Right atrium auricular region (tissue), 2 donors: ENCODE results near the gene GNAZ. TPM values are rescaled to one million over a fixed set of nuclear protein-coding genes. Genes with fewer than 3 reads are reported as not detected.

ENCODE experiments used
- DNase-seq: peaks from one replicate; pipeline ENCODE4 v3.0.0-alpha.2; 2019; ENCODE audit warnings: low spot score
- H3K27ac ChIP-seq, 2 donors: fragments of 200-600 bp; sonication (generic); 1 replicate in 1 of 2; 2 replicates in 1 of 2; pipeline ENCODE4 v1.5.1; 2016 to 2019
- H3K27me3 ChIP-seq, 2 donors: fragments of 200-600 bp; sonication (generic); one replicate each; pipeline versions ENCODE4 v1.5.1 to v1.6.0; 2017 to 2019
- H3K36me3 ChIP-seq: fragments of 200-600 bp; sonication (generic); one replicate; pipeline ENCODE4 v1.5.1; 2016
- H3K4me1 ChIP-seq, 2 donors: fragments of 200-600 bp; sonication (generic); one replicate each; pipeline versions ENCODE4 v1.5.1 to v1.6.0; 2017 to 2019
- H3K4me3 ChIP-seq, 2 donors: fragments of 200-600 bp; sonication (generic); 1 replicate in 1 of 2; 2 replicates in 1 of 2; pipeline ENCODE4 v1.5.1; 2017 to 2019; ENCODE audit warnings: mild to moderate bottlenecking in 1 of 2, moderate library complexity in 1 of 2
- H3K9me3 ChIP-seq, 2 donors: fragments of 200-600 bp; sonication (generic); one replicate each; pipeline ENCODE4 v1.5.1; 2019
- CTCF ChIP-seq, 2 donors: fragments of 200-600 bp; sonication (generic); IDR thresholded peaks; one replicate each; pipeline ENCODE4 v1.5.1; 2019; ENCODE audit warnings: antibody characterized with exemption in 2 of 2
- total RNA-seq, 2 donors: library from RNA; depleted of rRNA; stranded (reverse); fragments of >200 nt; gene quantifications; one replicate each; pipeline ENCODE4 v1.1.0, GENCODE V29; 2016

GNAZ gene
- total RNA-seq, 2 donors from 2014 or later: 1.9 to 3.2 TPM

- Histone ChIP-seq H3K4me1 (peaks cover 0 to 24% of the 10 kb centered on the region in 2 donors), H3K4me3 (no peak overlapping the region), H3K27me3 (no peaks in the 10 kb centered on the region), H3K36me3 (no peaks in the 10 kb centered on the region), H3K9me3 (no peaks in the 10 kb centered on the region), H3K27ac (no peak overlapping the region)
- no peak for DNase-seq
- no peak for TF ChIP-seq CTCF (IDR thresholded peaks at IDR 0.05)
Observed at GRCh38 chr22:23073526-23074229, 3.4 kb downstream of the GNAZ start.

GRCh38 chr22:23074451-23074850 is 4.1 kb downstream of the GNAZ start:
- no peaks in the 10 kb centered on the region for H3K27me3 ChIP-seq
- no peaks in the 10 kb centered on the region for H3K36me3 ChIP-seq
- no peak overlapping the region for H3K27ac ChIP-seq
- no peak for TF ChIP-seq CTCF (IDR thresholded peaks at IDR 0.05)
- no peaks in the 10 kb centered on the region for H3K9me3 ChIP-seq
- H3K4me1 ChIP-seq: peaks cover 0 to 19% of the 10 kb centered on the region in 2 donors
- H3K4me3 ChIP-seq: no peak overlapping the region
- no peak for DNase-seq

- Histone ChIP-seq H3K4me3 (no peak overlapping the region), H3K27ac (no peak overlapping the region), H3K36me3 (no peaks in the 10 kb centered on the region), H3K27me3 (no peaks in the 10 kb centered on the region), H3K4me1 (peaks cover 0 to 15% of the 10 kb centered on the region in 2 donors), H3K9me3 (no peaks in the 10 kb centered on the region)
- no peak for TF ChIP-seq CTCF (IDR thresholded peaks at IDR 0.05)
- no peak for DNase-seq
Observed at GRCh38 chr22:23075050-23075449, 4.7 kb downstream of the GNAZ start.

- DNase-seq: no peak
- no peak for TF ChIP-seq CTCF (IDR thresholded peaks at IDR 0.05)
- no peaks in the 10 kb centered on the region for H3K27me3 ChIP-seq
- H3K9me3 ChIP-seq: no peaks in the 10 kb centered on the region
- H3K36me3 ChIP-seq: no peaks in the 10 kb centered on the region
- no peak overlapping the region for H3K4me3 ChIP-seq
- H3K27ac ChIP-seq: no peak overlapping the region
- peaks cover 0 to 12% of the 10 kb centered on the region in 2 donors for H3K4me1 ChIP-seq
Observed at GRCh38 chr22:23075525-23076216, 5.4 kb downstream of the GNAZ start.

- no peaks in the 10 kb centered on the region for H3K9me3 ChIP-seq
- TF ChIP-seq CTCF (IDR thresholded peaks at IDR 0.05): no peak
- H3K36me3 ChIP-seq: no peaks in the 10 kb centered on the region
- H3K4me1 ChIP-seq: peaks cover 0 to 6% of the 10 kb centered on the region in 2 donors
- DNase-seq: no peak
- H3K27me3 ChIP-seq: no peaks in the 10 kb centered on the region
- H3K27ac ChIP-seq: no peak overlapping the region
- no peak overlapping the region for H3K4me3 ChIP-seq
Observed at GRCh38 chr22:23076896-23077572, 6.7 kb downstream of the GNAZ start.
